GM18861 (cell line): Measurements from ENCODE around the gene REG4.

ENCODE experiments used
- ATAC-seq: cut with Tn5 transposase; IDR thresholded peaks from one replicate; pipeline ENCODE4 v1.9.1; 2021; ENCODE audit not compliant: unreplicated experiment

Gene REG4

GRCh38 chr1:119744598-119744942, 66.7 kb downstream of the REG4 start:
- no peak for ATAC-seq
